Activated T-cell treated with anti-CD3 and anti-CD28 coated beads, Interleukin-2, amount 50 U/mL, for 1 hour (primary cell): Measurements from ENCODE around the gene DPYSL5.
A peak's percentile ranks its signal among the peaks of the same experiment; 100 is the strongest.

Experiments used
- DNase-seq: peaks from one replicate; pipeline ENCODE4 v3.0.0-alpha.2; 2020

DPYSL5 gene

DNA sequence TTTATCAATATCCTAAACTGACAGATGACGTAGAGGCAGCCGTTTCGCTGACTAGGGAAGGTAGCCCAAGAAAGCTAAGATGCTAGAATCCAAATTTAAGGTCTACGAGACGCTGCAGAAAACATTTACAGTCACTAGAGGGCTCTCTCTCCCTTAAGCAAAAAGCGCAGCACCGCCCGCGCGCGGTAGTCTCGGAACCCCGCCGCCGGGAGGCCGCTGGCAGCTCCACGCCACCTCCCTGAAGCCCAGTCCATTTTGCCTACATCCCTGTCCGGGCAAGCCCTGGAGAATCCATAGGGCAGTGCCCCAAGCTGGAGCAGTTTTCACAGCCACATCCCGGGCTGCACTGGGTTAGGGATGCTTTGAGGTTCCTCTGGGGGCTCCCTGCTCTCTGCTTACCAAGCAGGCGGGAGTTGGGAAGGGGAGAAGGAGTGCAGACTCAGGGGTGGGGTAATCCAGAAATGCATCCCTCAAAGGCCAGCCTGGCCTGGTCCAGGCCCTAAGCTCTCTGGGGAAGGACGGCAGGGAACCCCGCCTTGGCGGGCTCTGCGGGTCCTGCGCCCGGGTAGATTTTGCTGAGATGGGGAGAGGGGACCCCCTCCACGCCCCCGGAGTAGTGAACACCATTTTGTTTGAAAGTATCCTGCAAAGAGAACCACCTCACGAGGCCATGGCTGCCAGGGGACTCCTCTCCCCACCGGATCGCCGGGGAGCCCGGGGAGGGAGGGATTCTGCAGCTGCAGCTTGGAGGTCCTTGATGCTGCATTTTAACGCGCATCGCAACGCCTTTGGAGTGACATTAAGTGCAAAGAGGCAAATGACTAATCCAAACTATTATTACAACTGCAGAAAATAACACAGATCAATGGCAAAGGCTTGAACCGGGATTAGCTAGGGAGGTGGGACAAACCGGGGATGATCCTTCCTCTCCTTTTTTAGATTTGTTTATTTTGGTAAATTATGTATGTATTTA lies 1.3 kb upstream of the DPYSL5 start:
- peak; percentile 64 for DNase-seq

DNA sequence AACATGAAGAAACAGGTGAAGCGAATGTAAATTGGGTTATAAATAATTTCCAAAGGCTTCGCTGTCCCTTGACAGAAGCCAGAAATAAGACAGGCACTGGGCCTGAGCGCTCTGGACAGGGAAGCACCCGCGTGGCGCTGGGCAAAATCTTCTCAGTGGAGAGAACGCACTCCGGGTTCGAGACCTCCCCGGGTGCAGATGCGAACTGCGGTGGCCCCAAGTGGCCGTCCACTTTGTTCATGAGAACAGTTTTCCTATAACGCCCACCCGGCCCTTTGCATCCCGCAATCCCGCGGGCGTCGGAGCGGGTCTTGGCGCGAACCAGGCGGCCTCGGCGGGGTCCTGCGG lies 651 bp upstream of the DPYSL5 start:
- DNase-seq, result no peak

DNA sequence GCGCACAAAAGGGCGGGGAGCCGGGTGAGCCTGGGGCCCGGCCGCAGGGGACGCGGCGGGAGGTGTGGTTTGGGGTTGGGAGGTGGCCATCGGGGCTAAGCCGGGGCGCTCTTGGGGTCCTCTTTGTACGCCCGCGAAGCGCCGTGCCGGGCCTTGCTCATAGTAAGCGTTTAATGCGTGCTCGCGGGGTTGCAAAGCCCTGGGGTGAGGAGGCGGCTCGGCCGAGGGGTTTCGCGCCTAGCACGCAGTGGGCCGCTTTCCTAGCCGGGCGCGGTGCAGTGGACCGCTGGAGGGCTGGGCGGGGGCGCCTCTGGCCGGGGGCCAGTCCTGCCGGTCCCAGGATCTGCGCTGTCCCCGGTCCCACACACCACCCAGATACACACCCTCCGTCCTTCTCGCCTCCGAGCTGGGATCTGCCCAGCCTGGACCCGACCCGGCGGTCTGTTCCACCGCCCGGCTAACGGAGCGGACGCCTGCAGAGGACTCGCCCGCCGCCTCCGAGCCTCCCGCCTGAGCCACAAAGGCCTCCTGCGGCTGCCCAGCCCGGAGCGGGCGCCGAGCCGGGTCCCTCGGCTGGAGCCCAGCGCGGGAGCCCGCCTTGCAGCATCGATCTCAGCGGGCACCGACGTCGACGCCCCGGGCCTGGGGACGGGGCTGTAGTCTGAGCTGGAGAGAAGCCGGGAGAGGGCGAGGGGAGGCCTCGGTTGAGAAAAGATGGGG lies 564 bp downstream of the DPYSL5 start:
- peak; percentile 42 for DNase-seq

GRCh38 chr2:26849056-26849999 lies 1.4 kb downstream of the DPYSL5 start:
- peak; percentile 35 for DNase-seq

DNA sequence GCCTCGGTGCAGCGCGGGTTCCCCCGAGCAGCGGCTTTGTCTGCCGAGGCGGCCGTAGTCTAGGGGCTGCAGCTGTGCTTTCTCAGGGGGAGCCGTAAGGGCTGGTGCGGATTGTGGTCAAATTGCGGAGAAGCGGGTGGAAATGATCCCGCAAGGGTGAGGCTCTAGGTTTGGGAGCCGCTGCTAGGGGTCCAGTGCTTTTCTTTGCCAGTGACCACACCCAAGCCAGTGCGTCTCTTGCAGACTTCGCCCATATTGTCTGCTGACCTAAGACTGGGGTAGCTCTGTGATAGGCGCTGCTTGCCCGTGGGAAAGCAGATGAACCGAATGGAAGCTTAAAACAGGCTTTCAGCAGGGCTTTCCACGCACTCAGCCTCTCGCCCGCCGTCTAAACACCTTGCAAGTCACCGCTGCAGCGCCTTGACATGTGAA lies 2.1 kb downstream of the DPYSL5 start:
- no peak for DNase-seq

DNA sequence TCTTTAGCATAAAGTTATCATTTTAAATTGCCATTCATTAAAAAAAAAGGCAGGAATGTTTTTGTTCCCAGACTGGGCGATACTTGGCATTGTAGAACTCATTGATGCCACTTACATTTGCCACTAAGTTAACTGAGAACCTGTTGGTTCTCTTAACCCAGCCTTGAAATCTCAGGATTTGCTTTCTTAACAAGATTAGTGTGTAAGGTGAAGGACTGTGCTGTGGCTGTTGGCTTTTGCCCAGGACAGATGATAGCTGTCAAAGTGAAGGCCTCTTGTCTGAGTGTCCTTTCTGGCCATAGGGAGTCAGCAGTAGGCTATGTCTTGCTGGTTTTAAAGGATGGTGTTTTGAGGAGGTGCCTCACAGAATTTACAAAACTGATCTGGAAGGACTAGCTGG lies 2.6 kb downstream of the DPYSL5 start:
- no peak for DNase-seq

DNA sequence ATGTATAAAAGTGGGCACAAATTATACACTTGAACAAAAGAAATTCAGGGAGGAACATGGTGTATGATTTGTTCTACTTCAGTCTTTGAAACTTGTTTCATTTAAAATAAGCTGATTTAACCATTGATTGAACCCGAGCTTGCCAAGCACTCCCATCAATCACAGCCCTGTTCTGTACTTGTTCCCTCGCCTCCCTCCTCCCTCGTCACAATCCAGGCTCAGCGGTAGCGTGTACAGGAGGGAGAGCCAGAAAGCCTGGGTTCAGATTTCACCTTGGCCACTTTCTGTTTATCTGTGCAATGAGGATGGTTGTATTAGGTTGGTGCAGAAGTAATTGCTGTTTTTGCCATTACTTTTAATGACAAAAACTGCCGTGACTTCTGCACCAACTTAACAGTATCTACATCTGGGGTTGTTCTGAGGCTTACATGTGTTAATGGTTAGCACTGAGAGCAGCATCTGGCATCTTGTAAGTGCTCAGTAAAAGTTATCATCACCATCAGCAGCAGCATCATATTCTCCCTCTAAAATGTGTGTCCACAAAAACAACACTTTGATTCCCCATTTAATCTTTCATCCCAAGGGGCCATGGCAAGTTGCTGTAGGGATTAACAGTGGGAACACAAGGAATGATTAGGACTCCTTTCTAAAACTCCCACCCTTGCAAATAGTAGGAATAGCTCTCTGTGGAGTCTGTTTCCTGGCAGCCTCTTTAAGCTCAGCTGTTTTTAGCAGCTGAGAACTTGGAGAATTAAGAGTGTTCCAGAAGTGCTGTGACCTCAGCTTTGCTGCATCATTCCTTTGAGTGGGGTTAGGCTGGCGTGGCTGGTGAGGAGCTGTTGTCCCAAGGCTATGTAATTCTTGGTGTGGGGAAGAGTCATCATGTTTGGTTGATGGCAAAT lies 4.7 kb downstream of the DPYSL5 start:
- no peak for DNase-seq

GRCh38 chr2:26853751-26854150 lies 5.8 kb downstream of the DPYSL5 start:
- no peak for DNase-seq

GRCh38 chr2:26854283-26854827 lies 6.4 kb downstream of the DPYSL5 start:
- no peak for DNase-seq

DNA sequence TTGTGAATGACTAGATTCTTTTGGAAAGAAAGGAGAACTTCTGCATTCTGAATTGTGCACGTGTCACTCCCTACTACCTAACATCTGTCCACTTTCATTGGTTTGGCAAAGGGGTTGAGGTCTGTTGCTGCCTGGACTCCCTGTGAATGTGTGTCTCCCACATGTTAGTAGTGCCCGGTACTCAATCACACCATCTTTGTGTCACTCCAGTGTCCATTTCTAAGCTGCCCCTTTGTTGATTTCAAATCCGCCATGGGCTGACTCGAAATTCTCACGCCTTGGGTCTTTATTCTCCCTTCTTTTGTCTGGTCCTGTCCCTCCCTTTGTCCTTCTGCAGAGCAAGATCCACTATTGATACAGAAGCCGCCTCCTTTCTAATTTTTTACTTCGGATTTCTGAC lies 7.5 kb downstream of the DPYSL5 start:
- DNase-seq, result no peak

DNA sequence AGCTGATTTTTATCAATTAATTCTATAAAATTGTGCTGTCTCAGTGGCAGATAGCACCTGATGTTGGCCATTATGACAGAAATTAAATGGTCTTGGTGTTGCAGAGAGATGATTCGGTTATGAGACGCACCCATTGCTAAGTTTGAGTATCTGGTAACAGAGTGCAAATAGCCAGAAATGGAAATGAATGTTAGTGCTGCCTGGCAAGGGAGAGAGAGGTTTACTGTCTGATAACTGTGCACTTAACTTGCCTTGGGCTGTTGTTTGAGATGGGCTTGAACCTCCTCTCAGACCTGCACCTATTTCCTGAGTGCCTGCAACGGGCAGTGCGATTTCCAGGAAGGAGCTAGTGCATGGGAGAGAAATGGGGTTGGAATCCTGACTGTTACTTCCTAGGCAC lies 11.7 kb downstream of the DPYSL5 start:
- DNase-seq, result no peak

- no peak for DNase-seq
Measured at GRCh38 chr2:26860211-26860850, 12.4 kb downstream of the DPYSL5 start.

- DNase-seq, result no peak
Measured at GRCh38 chr2:26861610-26862224, 13.8 kb downstream of the DPYSL5 start.

- DNase-seq, result no peak
Measured at GRCh38 chr2:26864226-26864625, 16.3 kb downstream of the DPYSL5 start.

GRCh38 chr2:26864646-26865045 lies 16.7 kb downstream of the DPYSL5 start:
- no peak for DNase-seq

DNA sequence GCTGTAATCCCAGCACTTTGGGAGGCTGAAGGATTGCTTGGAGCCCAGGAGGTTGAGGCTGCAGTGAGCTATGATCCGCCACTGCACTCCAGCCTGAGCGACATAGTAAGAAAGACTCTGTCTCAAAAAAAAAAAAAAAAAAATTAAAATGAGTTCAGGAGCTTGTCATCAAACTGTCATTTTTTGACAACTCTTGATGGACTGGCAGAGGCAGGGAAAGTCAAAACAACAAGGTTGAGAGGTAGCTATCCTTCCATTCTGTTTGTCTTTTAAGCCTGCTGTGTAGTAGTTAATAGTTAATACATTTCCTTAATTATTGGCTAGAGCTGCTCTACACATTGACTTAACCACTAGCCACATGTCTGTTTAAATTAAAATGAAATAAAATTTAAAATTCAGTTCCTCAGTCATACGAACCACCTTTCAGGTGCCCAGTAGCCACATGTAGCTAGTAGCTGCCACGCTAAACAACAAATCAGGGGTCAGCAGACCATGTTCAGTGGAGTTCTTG lies 22.7 kb downstream of the DPYSL5 start:
- DNase-seq, result no peak

DNA sequence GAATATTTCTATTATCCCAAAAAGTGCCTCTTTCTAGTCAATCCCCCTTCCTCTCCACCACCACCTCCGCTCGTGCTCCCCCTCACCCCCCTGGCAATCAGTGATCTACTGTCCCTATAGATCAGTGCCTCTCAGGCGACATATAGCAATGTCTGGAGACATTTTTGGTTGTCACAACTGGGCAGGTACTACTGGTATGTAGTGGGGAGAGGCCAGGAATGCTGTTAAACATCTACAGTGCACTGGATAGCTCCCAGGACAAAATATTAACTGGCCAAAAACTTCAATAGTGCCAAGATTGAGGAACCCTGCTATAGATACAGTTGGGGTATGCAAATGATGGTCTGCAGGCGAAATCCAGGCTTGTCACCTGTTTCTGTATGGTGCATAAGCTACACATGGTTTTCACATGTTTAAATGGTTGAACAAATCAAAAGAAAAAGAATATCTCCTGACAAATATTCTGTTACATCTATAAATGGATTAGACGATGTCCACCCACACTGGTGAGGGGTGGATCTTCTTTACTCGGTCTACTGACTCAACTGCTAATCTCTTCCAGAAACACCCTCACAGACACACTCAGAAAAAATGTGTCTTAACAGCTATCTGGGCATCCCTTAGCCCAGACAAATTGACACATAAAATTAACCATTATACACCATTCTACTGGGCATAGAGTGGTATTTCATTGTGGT lies 25.5 kb downstream of the DPYSL5 start:
- no peak for DNase-seq

- DNase-seq, result no peak
Measured at GRCh38 chr2:26874514-26874913, 26.6 kb downstream of the DPYSL5 start.

- no peak for DNase-seq
Measured at GRCh38 chr2:26875065-26875634, 27.2 kb downstream of the DPYSL5 start.
